SW480 (cell line): ENCODE measurements around the gene NRXN3.
A peak's percentile ranks its signal among the peaks of the same experiment; 100 is the strongest.

ENCODE experiments used
- DNase-seq: peaks from one replicate; pipeline ENCODE4 v3.0.0-alpha.2; 2016; ENCODE audit warnings: low spot score

The NRXN3 gene

DNA sequence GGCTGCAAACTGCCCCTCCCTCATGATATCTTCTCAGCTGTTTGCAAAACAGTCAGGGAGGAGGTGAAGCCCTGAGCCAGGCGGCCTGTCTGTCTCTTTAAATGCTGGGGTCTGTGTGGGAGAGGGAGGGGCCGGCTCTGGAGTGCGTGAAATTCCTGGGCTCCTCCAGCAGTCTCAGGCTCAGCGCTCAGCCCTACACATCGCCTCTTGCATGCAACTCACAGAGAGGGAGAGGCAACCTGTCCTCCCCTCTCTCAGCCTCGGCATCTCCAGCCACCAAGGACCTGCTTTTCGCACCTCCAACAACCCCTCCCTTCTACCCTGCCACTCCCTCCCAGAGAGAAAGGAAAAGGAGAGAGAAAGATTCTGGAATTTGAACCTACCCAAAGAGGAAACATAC lies at the start of gene NRXN3:
NRXN3 (plus strand) TSS at position 171 of the 400 bp plus-strand sequence. CDS start 72,721 bp downstream, outside the sequence.
- DNase-seq: peak; percentile 29

DNA sequence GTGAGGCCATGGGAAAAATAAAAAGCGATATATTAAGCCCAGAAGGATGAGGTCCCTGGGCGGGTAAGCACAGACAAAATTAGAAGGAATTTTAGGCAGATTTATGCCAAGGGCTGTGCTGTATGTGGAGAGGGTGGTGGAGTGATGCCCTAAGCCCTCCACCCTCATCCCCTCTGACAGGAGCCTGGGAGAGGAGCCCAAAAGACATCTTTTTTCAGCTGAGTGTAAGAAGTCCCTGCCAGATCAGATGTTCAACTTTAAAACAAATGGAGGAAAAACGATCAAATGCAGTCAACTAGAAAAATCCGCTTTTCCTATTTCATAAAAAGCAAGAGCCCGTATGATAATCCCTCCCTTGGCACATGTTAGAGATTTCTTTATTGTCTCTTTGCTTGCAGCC lies 47.7 kb upstream of the NRXN3 start:
- DNase-seq: no peak

DNA sequence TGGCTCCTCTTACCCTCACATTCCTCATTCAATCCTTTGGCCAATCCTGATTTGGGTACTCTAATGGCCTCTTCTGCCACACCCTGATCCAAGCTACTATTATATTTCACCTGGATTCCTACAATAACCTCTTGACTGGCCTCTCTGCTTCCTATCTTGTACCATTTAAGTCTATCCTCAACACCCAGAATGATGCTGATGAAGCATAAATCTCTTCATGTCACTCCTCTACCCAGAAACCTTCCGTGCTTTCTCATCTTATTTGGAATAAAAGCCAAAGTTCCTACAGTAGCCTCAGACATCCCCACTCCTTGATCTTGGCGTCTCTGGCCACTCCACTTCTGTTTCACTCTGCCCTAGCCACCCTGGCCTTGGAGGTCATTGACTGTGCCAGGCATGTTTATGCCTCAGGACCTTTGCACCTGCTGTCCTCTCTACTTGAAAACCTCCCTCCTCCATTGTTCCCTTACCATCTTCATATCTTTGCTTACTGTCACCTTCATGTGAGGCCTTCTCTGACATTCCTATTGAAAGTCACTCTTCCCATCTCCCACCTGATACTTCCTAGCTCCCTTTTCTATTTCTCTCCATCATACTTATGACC lies 46.4 kb upstream of the NRXN3 start:
- DNase-seq: no peak

- DNase-seq: no peak
Observed at GRCh38 chr14:78127961-78128360, 42.2 kb upstream of the NRXN3 start.

GRCh38 chr14:78129375-78129774 lies 40.8 kb upstream of the NRXN3 start:
- no peak for DNase-seq

- no peak for DNase-seq
Observed at GRCh38 chr14:78130356-78130755, 39.8 kb upstream of the NRXN3 start.

- no peak for DNase-seq
Observed at GRCh38 chr14:78131201-78131600, 39.0 kb upstream of the NRXN3 start.

DNA sequence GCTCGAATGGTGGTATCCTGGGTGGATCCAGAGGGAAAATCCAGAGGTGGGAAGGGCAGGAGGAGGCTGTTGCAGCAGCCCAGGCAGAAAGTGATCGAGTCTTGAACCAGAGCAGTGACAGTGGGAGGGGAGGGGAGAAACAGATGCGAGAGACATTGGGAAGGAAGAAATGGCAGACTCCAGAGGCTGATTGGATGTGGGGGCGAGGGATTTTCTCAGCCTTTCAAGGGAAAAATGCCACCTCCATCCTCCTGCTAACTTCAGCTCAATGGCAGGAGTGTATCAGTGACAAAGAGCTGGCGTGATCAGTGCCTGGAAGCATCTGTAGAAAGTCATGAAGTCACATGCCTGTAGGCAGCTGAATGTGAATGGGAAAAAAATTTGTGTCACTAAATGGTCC lies 38.6 kb upstream of the NRXN3 start:
- no peak for DNase-seq

- DNase-seq: peak; percentile 26
Observed at GRCh38 chr14:78135450-78135891, 34.7 kb upstream of the NRXN3 start.

DNA sequence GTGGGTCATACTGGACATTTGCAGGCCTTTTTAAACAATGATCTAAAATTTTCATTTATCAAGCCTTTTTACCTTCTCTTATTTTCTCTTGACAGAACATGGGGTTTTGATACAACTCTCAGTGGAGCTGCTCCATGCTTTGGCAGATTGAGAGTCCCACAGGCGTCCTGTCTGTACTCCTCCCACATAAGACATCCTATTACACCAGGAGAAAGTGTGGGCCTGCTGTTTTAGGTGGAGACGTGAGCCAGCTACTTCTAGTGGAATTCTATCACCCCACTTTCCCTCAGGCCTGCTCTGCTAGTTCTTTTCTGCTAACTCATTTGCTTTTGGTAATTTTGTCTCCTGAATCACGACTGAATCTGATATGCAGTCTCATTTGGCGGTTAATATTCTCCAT lies 33.5 kb upstream of the NRXN3 start:
- no peak for DNase-seq

DNA sequence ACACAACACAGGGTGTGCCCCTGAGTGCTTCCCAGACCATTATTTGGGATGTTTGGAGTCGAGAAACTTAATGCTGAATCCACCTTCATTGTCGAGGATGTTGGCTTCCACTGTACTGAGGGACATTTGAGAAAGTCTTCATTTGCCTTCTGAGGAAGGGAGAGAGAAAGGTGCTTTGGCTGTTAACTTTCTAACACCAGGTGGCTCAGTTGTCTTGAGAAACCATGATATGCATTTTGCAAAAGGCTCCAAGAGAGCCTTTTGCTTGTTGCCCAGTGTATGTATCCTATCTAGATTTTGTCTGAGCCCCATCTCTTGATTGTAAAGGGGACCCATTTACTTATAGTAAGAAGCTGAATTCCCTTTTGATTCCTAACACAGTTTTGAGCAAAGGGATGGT lies 28.6 kb upstream of the NRXN3 start:
- DNase-seq: no peak

GRCh38 chr14:78142998-78143397 lies 27.2 kb upstream of the NRXN3 start:
- DNase-seq: no peak

DNA sequence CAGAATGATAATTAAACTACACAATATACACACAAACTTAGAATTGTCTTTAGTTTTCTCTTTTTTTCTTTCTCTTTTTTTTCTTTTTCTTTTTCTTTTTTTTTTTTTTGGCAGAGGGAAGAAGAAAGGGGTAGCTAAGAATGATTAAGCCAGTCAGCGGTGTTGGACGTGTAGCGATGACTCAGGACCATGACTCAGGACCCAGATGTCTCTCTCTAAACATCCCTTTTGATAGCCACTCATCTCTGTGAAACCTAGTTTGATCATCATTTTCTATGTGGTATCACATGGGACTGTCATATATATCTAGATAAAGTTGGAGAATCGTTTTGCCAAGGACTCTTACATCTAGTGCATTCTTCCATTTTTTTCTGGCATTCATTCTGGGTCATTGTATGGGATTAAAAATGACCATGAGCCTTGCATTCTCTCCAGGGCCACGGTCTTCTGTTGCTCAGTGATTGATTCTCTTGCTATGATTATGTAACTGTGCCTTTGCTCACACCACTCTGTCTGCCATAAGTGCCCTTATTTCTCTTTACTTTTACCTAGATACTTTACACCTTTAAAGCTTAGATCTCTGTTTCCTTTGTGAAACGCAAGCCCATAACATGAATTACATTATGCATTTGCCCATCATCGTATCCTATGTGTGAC lies 26.6 kb upstream of the NRXN3 start:
- DNase-seq: peak; percentile 22

- no peak for DNase-seq
Observed at GRCh38 chr14:78152201-78153063, 17.7 kb upstream of the NRXN3 start.

- DNase-seq: no peak
Observed at GRCh38 chr14:78153064-78153341, 17.2 kb upstream of the NRXN3 start.

DNA sequence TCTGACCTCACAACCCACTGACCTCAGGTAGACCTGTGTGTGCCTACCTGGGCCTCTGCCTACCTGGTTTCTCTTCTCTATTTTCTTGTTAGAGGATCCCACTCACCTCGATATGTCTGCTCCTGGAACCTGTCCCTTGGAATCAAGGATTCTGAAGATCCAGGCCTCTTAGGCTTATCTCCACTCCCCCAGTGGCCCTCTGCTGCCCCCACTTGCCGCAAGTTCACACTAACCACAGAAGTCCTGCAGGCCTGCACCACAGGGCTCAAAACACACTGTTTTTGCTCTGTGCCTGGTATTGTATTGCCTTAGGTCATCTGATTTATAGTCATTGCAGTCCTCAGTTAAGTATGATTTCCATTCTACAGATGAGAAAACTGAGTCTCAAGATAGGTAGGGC lies 15.3 kb upstream of the NRXN3 start:
- DNase-seq: no peak

- no peak for DNase-seq
Observed at GRCh38 chr14:78156196-78156595, 14.0 kb upstream of the NRXN3 start.

- peak; percentile 28 for DNase-seq
Observed at GRCh38 chr14:78157494-78158437, 12.4 kb upstream of the NRXN3 start.

GRCh38 chr14:78162202-78162601 lies 8.0 kb upstream of the NRXN3 start:
- DNase-seq: no peak

DNA sequence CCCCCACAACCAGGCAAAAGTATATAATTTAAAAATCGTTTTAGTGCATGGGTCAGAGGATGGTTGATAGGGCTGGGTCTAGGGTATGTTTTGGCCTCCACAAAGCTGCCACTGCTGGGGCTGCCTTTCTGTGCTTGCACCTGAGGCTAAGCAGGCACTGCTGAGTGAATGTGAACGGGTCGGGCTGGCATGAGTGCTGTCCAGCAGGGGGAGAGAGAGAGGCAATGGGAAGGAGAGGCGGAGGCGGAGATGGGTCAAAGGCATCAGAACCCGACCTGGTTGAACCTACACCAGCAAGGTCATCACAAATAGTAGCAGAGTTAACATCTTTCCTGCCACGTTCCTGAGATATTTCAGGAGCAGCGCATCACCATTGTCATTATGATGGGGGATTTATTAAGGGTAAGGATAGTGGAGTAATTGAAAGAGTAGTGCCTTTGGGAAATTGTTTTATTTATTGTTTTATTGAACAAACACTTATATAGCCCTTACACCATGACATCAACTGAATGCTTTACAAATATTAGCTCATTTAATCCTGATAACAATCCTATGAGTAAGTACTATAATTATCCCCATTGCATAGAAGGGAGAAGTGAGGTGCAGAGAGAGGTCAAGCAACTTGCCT lies 5.8 kb upstream of the NRXN3 start:
- DNase-seq: peak; percentile 30

DNA sequence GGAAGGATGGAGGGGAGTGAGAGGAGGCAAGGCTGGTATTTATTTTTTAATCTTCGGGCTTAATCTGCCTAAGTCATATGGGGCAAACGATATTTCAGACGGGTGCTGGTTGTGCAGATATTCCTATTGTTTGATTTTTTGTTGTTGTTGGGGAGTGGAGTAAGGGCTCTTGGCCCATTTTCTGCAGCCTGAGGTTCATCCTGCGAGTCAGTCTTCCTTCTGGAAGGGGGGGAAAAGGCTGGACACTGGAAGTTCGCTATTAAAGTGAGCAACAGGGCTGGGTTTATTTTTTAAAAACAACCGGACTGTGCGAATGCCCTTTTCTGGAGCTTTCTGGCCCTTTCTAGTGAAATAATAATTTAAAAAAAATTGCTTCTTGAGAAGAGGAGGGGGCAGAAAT lies 2.3 kb downstream of the NRXN3 start:
- no peak for DNase-seq
